Activated T-cell treated with anti-CD3 and anti-CD28 coated beads, Interleukin-2, amount 50 U/mL, for 4 hours (primary cell): ENCODE data around the gene ZNF385B. TPM values are rescaled to one million over a fixed set of nuclear protein-coding genes. Genes with fewer than 3 reads are reported as not detected.

Experiments
- ATAC-seq, 2 donors: fragments of 200-7000 bp; cut with Tn5 transposase; one replicate each; pipeline ENCODE4 v1.10.0; 2021
- DNase-seq: peaks from one replicate; pipeline ENCODE4 v3.0.0-alpha.2; 2020
- H3K27me3 Mint-ChIP-seq: one replicate; pipeline ENCODE4 v1.8.0; 2021; ENCODE audit warnings: low read depth, mixed read lengths
- H3K36me3 Mint-ChIP-seq: one replicate; pipeline ENCODE4 v1.8.0; 2022; ENCODE audit warnings: mixed read lengths; ENCODE audit not compliant: insufficient read depth
- H3K4me1 Mint-ChIP-seq: one replicate; pipeline ENCODE4 v1.8.0; 2021; ENCODE audit warnings: low read depth, mixed read lengths
- H3K4me3 Mint-ChIP-seq: one replicate; pipeline ENCODE4 v1.8.0; 2021; ENCODE audit warnings: mild to moderate bottlenecking, moderate library complexity, mixed read lengths
- H3K9me3 Mint-ChIP-seq: one replicate; pipeline ENCODE4 v1.8.0; 2021; ENCODE audit warnings: mixed read lengths
- total RNA-seq, 3 donors: library from RNA; stranded (reverse); gene quantifications; one replicate each; pipeline ENCODE4 v1.2.1, GENCODE V29; 2021

The ZNF385B gene
- total RNA-seq, 3 donors from 2014 or later: 0.08 TPM; not detected in 2

- Mint-ChIP-seq H3K27me3 (no peaks in the 10 kb centered on the region), H3K4me3 (no peak overlapping the region), H3K4me1 (no peaks in the 10 kb centered on the region), H3K9me3 (no peaks in the 10 kb centered on the region), H3K36me3 (no peaks in the 10 kb centered on the region)
- ATAC-seq (no peak), DNase-seq (no peak)
Observed at GRCh38 chr2:179584760-179585159, 276.7 kb downstream of the ZNF385B start.

- ATAC-seq (no peak), DNase-seq (no peak)
- H3K9me3 Mint-ChIP-seq: no peaks in the 10 kb centered on the region
- H3K4me3 Mint-ChIP-seq: no peak overlapping the region
- H3K27me3 Mint-ChIP-seq: no peaks in the 10 kb centered on the region
- no peaks in the 10 kb centered on the region for H3K36me3 Mint-ChIP-seq
- H3K4me1 Mint-ChIP-seq: no peaks in the 10 kb centered on the region
Observed at GRCh38 chr2:179581605-179582004, 279.8 kb downstream of the ZNF385B start.

GRCh38 chr2:179580378-179581146 lies 280.9 kb downstream of the ZNF385B start:
- H3K27me3 Mint-ChIP-seq: peaks cover 2% of the 10 kb centered on the region
- no peak for DNase-seq
- ATAC-seq: no peak
- no peaks in the 10 kb centered on the region for H3K4me1 Mint-ChIP-seq
- no peaks in the 10 kb centered on the region for H3K36me3 Mint-ChIP-seq
- no peaks in the 10 kb centered on the region for H3K9me3 Mint-ChIP-seq
- H3K4me3 Mint-ChIP-seq: no peak overlapping the region

- H3K27me3 Mint-ChIP-seq: peaks cover 2% of the 10 kb centered on the region
- H3K9me3 Mint-ChIP-seq: no peaks in the 10 kb centered on the region
- H3K4me1 Mint-ChIP-seq: no peaks in the 10 kb centered on the region
- no peak overlapping the region for H3K4me3 Mint-ChIP-seq
- DNase-seq (no peak), ATAC-seq (no peak)
- no peaks in the 10 kb centered on the region for H3K36me3 Mint-ChIP-seq
Observed at GRCh38 chr2:179579800-179580199, 281.6 kb downstream of the ZNF385B start.

GRCh38 chr2:179578171-179578916 lies 283.1 kb downstream of the ZNF385B start:
- Mint-ChIP-seq H3K4me1 (no peaks in the 10 kb centered on the region), H3K9me3 (no peaks in the 10 kb centered on the region), H3K4me3 (no peak overlapping the region), H3K36me3 (no peaks in the 10 kb centered on the region), H3K27me3 (peaks cover 2% of the 10 kb centered on the region)
- no peak for DNase-seq
- no peak for ATAC-seq

GRCh38 chr2:179574061-179574519 lies 287.3 kb downstream of the ZNF385B start:
- peaks cover 2% of the 10 kb centered on the region for H3K27me3 Mint-ChIP-seq
- H3K4me3 Mint-ChIP-seq: no peak overlapping the region
- no peak for ATAC-seq
- H3K36me3 Mint-ChIP-seq: no peaks in the 10 kb centered on the region
- no peaks in the 10 kb centered on the region for H3K9me3 Mint-ChIP-seq
- no peaks in the 10 kb centered on the region for H3K4me1 Mint-ChIP-seq
- no peak for DNase-seq

GRCh38 chr2:179572544-179572943 lies 288.9 kb downstream of the ZNF385B start:
- Mint-ChIP-seq H3K4me3 (no peak overlapping the region), H3K4me1 (no peaks in the 10 kb centered on the region), H3K9me3 (no peaks in the 10 kb centered on the region), H3K27me3 (peaks cover 2% of the 10 kb centered on the region), H3K36me3 (no peaks in the 10 kb centered on the region)
- DNase-seq (no peak), ATAC-seq (no peak)

- Mint-ChIP-seq H3K4me3 (no peak overlapping the region), H3K9me3 (no peaks in the 10 kb centered on the region), H3K4me1 (no peaks in the 10 kb centered on the region), H3K27me3 (peaks cover 4% of the 10 kb centered on the region), H3K36me3 (no peaks in the 10 kb centered on the region)
- ATAC-seq: no peak
- no peak for DNase-seq
Observed at GRCh38 chr2:179571721-179572120, 289.7 kb downstream of the ZNF385B start.

- peaks cover 4% of the 10 kb centered on the region for H3K27me3 Mint-ChIP-seq
- ATAC-seq (no peak), DNase-seq (no peak)
- no peaks in the 10 kb centered on the region for H3K9me3 Mint-ChIP-seq
- H3K4me3 Mint-ChIP-seq: no peak overlapping the region
- no peaks in the 10 kb centered on the region for H3K36me3 Mint-ChIP-seq
- H3K4me1 Mint-ChIP-seq: no peaks in the 10 kb centered on the region
Observed at GRCh38 chr2:179571252-179571651, 290.2 kb downstream of the ZNF385B start.

GRCh38 chr2:179569831-179570233 lies 291.6 kb downstream of the ZNF385B start:
- DNase-seq (no peak), ATAC-seq (no peak)
- no peaks in the 10 kb centered on the region for H3K36me3 Mint-ChIP-seq
- no peak overlapping the region for H3K4me3 Mint-ChIP-seq
- no peaks in the 10 kb centered on the region for H3K4me1 Mint-ChIP-seq
- peaks cover 2% of the 10 kb centered on the region for H3K27me3 Mint-ChIP-seq
- no peaks in the 10 kb centered on the region for H3K9me3 Mint-ChIP-seq

GRCh38 chr2:179565807-179566206 lies 295.6 kb downstream of the ZNF385B start:
- ATAC-seq: no peak
- H3K9me3 Mint-ChIP-seq: no peaks in the 10 kb centered on the region
- no peak for DNase-seq
- no peaks in the 10 kb centered on the region for H3K36me3 Mint-ChIP-seq
- H3K27me3 Mint-ChIP-seq: peaks cover 7% of the 10 kb centered on the region
- H3K4me3 Mint-ChIP-seq: no peak overlapping the region
- no peaks in the 10 kb centered on the region for H3K4me1 Mint-ChIP-seq

- no peak for DNase-seq
- Mint-ChIP-seq H3K9me3 (no peaks in the 10 kb centered on the region), H3K4me1 (no peaks in the 10 kb centered on the region), H3K4me3 (no peak overlapping the region), H3K27me3 (peaks cover 6% of the 10 kb centered on the region), H3K36me3 (no peaks in the 10 kb centered on the region)
- no peak for ATAC-seq
Observed at GRCh38 chr2:179562330-179562885, 299.0 kb downstream of the ZNF385B start.

GRCh38 chr2:179561702-179562101 lies 299.7 kb downstream of the ZNF385B start:
- H3K9me3 Mint-ChIP-seq: no peaks in the 10 kb centered on the region
- ATAC-seq: no peak

GRCh38 chr2:179560257-179560735 lies 301.1 kb downstream of the ZNF385B start:
- Mint-ChIP-seq H3K4me1 (no peaks in the 10 kb centered on the region), H3K4me3 (no peak overlapping the region), H3K9me3 (no peaks in the 10 kb centered on the region), H3K27me3 (peaks cover 5% of the 10 kb centered on the region), H3K36me3 (no peaks in the 10 kb centered on the region)
- ATAC-seq (no peak), DNase-seq (no peak)

More at GRCh38 chr2:179561702-179562101, 299.7 kb downstream of the ZNF385B start:
- Mint-ChIP-seq H3K36me3 (no peaks in the 10 kb centered on the region), H3K4me3 (no peak overlapping the region), H3K27me3 (peaks cover 5% of the 10 kb centered on the region), H3K4me1 (no peaks in the 10 kb centered on the region)
- DNase-seq: no peak
